Coronary artery (tissue), 2 donors: ENCODE data around the gene SLC27A2.

ENCODE experiments used
- DNase-seq: peaks from one replicate; pipeline ENCODE4 v3.0.0-alpha.2; 2017; ENCODE audit warnings: low spot score
- H3K27ac ChIP-seq, 2 donors: fragments of 200-600 bp; sonication (generic); one replicate each; pipeline ENCODE4 v1.5.1; 2016 to 2019
- H3K4me3 ChIP-seq: fragments of 200-600 bp; sonication (generic); 2 replicates; pipeline ENCODE4 v1.5.1; 2016; ENCODE audit warnings: mild to moderate bottlenecking, moderate library complexity
- TF ChIP-seq, protein P1 (sequence below): fragments of 200-600 bp; sonication (generic); IDR thresholded peaks from one replicate; pipeline ENCODE4 v1.5.1; 2019; ENCODE audit warnings: antibody characterized with exemption

SLC27A2 gene

DNA sequence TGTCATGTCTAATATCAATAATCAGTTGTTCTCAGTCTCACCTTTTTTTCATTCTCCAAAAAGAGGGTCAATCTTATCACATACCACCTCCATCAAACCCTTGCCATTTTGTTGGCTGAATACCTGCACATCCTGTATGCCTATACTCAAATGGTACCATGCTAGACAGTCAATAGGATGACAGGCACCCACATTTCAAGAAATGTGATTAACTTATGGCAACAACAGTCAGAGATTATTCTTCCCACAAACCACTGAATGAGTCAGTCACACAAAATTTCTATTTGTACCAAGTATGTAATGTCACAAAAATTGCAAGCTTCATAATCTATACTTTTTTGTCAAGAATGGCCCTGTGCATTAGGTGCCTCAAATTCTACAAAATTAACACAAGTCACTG is 5.1 kb upstream of the SLC27A2 start:
- no peak for DNase-seq
- TF ChIP-seq, protein P1, sequence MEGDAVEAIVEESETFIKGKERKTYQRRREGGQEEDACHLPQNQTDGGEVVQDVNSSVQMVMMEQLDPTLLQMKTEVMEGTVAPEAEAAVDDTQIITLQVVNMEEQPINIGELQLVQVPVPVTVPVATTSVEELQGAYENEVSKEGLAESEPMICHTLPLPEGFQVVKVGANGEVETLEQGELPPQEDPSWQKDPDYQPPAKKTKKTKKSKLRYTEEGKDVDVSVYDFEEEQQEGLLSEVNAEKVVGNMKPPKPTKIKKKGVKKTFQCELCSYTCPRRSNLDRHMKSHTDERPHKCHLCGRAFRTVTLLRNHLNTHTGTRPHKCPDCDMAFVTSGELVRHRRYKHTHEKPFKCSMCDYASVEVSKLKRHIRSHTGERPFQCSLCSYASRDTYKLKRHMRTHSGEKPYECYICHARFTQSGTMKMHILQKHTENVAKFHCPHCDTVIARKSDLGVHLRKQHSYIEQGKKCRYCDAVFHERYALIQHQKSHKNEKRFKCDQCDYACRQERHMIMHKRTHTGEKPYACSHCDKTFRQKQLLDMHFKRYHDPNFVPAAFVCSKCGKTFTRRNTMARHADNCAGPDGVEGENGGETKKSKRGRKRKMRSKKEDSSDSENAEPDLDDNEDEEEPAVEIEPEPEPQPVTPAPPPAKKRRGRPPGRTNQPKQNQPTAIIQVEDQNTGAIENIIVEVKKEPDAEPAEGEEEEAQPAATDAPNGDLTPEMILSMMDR: no peak
- Histone ChIP-seq H3K4me3 (no peak overlapping the region), H3K27ac (no peak overlapping the region)

DNA sequence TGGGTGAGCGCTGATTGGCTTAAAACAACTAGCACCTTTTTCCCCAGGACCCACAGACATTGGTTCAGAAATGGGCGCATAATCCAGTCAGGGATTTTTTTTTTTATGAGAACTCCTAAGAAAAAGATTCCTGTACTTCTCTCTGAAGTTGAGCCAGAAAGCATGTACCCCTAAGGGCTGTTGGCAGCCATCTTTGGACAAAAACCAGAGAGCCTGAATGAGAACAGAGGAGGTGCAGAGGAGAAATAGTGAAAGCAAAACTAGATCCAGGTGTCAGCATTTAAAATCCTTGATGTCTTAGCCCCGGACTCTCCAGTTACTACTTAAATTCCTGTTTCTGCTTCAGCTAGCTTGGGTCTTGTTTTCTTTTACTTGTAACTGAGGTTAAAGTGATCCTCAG is 1.9 kb upstream of the SLC27A2 start:
- no peak overlapping the region for H3K4me3 ChIP-seq
- H3K27ac ChIP-seq: no peak overlapping the region
- no peak for DNase-seq
- TF ChIP-seq, protein P1: no peak

DNA sequence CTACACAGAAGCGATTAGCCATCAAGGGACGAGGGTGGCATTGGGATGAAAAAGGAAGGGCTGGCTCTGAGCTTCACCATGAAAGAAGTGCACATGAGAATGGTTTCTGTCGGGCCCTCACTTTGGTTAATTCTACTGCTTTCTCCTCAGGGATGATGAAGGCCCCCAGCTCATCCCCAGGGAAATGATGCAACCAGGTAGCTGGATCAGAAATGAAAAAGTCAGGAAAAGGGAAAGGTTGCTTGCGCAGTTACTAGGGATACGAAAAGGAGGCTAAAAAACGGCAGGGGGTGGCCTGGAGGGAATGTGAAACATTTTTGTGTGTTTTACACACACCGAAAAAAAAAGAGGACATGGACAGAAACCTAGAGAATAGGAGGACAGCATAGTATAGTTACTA is 1.4 kb upstream of the SLC27A2 start:
- H3K27ac ChIP-seq: no peak overlapping the region
- no peak overlapping the region for H3K4me3 ChIP-seq
- TF ChIP-seq, protein P1: no peak
- DNase-seq: no peak

DNA sequence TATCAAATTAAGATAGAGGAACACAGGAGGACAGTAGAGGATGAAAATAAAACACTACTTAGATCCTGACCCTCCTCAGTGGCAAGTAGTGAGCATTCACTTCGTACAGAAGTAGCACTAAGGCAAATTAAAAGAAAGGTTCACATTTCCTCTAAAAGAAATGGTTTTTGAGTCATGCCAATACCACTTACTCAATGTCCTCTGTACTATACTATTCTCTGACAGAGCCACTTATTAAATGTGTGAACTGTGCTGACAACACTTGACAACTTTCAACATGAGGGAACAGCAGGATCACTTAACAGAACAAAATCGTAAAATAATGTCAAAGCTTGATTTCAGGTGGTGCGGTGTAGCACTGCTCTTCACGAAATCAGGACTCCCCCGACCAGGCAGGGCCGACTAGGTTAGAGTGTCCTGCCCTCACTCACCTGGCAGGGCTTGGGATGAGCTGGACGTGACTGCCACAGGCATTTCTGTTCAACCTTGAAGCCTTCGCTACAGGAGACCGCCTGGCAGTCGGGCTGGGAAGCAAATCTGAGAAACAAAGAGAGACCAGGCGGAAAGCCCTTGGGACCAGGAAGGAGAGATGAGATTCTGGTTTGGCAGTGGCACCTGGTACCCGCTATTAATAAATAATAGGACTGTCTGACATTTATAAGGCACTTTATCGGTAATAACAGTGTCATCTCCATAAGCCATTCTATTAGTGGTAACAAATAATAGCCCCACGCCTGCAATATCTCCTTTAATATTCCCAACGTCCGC is 611 bp upstream of the SLC27A2 start:
- peak overlapping the region; percentile 73 for H3K4me3 ChIP-seq
- DNase-seq: no peak
- no peak overlapping the region for H3K27ac ChIP-seq
- TF ChIP-seq, protein P1: no peak

DNA sequence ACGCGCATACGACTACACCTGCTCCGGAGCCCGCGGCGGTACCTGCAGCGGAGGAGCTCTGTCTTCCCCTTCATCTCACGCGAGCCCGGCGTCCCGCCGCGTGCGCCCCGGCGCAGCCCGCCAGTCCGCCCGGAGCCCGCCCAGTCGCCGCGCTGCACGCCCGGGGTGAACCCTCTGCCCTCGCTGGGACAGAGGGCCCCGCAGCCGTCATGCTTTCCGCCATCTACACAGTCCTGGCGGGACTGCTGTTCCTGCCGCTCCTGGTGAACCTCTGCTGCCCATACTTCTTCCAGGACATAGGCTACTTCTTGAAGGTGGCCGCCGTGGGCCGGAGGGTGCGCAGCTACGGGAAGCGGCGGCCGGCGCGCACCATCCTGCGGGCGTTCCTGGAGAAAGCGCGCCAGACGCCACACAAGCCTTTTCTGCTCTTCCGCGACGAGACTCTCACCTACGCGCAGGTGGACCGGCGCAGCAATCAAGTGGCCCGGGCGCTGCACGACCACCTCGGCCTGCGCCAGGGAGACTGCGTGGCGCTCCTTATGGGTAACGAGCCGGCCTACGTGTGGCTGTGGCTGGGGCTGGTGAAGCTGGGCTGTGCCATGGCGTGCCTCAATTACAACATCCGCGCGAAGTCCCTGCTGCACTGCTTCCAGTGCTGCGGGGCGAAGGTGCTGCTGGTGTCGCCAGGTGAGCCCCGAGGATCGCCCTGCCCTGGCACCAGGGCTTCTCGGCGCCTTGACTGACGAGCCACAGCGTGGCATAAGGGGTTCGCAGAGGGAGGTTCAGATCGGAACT is 420 bp downstream of the SLC27A2 start:
- no peak overlapping the region for H3K27ac ChIP-seq
- peak overlapping the region; percentile 73 for H3K4me3 ChIP-seq
- TF ChIP-seq, protein P1: no peak
- DNase-seq: no peak

DNA sequence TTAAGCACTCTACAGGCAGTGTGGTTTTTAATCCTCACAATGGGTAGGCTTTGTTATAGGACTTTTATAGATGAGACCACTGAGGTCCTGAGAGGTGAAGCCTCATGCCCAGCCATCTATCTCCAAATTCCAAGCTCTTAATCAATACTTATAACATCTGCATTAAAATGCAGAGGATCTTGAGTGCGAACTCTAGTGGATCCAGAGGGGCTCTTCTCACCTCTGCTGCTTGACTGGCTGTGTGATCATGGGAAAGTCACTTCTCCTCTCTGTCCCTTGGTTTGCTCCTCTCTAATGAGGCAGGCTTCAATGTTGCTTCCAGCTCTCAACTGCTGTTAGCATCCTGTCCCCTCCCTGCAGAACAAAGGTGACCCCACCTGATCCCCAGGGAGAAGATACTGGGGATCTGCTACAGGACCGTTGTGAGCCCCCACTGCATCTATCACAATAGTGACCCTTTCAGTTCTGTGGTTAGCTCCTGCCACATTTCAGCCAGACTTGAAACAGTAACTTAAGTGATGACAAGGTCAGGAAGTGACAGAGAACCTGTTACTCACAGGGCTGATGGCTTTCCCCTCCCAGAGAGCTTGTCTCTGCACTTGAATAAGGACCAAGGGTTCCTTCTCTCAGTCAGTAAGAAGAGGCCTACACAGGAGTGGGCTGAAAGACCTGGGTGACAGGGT is 1.3 kb downstream of the SLC27A2 start:
- H3K27ac ChIP-seq: no peak overlapping the region
- TF ChIP-seq, protein P1: no peak
- H3K4me3 ChIP-seq: no peak overlapping the region
- DNase-seq: no peak
